NCI-H774 (cell line): ENCODE results near the gene LMCD1.

ENCODE experiments used
- DNase-seq: peaks from one replicate; lab custom pipeline; 2025; lab: John Stamatoyannopoulos, UW

Gene LMCD1

DNA sequence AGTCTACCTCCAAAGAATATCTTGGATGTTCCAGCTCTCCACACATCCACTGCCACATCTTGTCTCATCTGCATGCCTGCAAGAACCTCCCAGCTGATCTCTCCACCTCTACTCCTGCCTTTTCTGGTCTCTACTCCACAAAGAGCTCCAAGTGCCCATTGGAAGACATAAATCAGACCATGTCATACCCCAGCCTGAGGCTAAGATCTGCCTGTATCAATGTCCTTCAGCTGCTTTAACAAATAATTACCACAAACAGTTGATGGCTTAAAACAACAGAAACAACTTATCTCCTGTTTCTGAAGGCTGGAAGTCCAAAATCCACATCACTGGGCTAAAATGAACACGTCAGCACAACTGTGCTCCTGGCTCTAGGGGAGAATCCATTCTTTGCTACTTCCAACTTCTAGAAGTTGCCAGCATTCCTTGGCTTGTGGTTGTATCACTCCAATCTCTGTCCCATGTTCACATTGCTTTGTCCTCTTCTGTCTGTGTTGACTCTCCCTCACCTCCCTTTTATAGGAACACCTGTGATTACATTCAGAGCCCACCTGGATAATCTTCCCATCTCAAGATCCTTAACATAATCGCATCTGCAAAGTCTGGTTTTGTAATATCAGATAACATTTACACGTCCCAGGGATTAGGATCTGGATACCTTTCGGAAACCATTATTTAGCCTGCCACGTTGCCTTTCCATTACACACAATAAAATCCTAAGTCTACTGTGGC is 17.0 kb upstream of the LMCD1 start:
- DNase-seq, result no peak

DNA sequence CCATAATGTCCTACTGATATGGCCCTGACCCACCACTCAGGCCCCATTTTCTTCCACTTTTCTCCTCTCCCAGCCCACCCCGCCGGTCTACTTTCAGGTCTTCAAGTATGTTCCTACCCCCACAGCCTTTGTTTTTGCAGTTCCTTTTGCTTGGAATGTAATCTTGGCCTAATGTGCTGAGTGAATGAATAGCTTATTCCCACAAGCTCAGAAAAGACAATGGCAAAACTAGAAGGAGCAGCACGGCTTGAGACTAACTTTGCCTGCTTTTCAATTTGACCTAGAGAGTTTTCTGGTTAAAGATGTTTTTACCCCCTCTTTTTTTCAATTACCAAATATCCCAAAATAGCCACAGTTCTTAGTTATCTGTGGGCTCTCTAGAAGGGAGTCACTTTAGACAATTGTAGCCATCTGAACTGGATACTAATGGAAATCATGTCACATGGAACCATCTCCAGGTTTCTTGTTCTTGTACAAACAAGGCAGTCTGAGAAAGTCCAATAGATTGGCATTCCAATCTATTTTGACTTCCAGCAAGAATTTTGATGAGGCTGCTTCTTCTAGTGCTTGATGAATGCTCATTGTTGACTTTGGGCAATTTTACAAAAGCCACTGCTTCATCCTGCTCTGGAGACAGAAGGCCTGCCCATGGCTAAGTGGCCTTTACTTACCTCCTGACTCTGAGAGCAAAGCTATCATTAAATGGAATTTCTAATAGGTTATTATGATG is 16.3 kb upstream of the LMCD1 start:
- no peak for DNase-seq

DNA sequence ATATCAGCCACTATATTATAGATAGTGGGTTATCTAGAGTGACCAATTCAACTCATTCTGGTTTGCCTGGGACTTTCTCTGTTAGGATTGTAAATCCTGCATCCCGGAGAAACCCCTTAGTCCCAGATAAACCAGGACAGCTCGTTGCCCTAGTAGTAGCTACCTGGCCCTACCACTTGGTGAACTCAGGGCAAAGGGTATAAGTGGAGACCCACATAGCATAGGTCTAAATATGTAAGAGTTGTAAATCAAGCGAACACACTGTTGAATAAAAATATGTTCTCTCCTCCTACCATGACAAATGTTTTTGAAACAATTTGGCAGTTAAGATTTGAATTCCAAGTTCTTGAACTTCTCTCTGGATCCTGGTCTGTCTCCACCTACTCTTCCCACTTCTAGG is 15.7 kb upstream of the LMCD1 start:
- no peak for DNase-seq

DNA sequence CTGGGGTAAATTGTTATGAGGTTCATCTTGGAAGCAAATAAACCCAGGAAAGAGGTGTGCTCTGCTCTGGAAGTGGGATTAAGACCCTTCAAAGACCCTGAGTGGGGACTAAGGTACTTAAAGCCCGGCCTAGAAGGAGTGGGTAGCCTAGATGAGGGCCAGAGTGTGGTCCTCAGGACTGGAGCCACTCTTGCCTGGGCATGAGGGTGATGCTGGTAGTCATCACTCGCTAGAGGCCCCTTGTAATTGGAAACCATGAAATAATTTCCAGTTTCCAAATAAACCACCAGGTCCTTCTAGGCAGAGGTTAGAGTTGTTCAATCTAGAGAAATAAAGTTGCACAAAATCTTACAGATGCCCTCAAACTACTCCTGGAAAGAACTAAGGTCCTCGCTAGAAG is 15.2 kb upstream of the LMCD1 start:
- DNase-seq, result no peak

DNA sequence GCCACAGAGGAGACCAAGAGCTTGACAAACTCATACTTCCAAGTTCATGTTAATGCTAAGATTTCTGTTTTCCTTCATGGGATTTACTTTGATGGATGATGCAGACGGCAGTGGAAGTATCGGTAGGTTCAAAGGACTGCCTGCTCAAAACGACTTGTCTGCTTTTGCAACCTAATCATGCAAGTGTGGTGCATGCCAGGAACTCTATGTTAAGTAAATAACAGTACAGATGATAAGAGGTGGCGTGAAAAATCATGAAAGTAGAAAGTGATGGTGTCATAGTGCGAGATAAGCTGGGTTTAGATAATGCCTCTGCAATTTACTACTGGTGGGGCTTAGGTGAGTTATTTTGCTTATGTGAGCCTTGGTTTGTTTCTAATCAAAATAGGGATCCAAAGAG is 14.7 kb upstream of the LMCD1 start:
- no peak for DNase-seq

DNA sequence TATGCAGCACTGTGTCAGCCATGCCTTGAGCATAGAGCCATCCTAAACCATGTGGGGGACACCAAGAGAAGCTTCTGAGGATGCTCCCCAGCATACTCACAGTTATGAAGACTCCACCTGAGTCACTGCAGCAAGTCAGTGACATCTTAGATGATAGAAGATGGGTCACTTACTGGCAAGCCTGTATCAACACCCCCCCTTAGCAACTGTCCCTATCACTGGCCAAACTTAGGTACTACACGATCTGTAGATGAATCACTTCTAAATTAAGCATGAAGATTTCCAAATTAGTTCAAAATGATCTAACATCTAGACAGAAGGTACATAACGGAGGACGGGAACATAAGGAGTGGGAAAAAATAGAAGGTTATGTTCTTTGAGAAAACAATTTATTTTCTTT is 13.2 kb upstream of the LMCD1 start:
- no peak for DNase-seq

DNA sequence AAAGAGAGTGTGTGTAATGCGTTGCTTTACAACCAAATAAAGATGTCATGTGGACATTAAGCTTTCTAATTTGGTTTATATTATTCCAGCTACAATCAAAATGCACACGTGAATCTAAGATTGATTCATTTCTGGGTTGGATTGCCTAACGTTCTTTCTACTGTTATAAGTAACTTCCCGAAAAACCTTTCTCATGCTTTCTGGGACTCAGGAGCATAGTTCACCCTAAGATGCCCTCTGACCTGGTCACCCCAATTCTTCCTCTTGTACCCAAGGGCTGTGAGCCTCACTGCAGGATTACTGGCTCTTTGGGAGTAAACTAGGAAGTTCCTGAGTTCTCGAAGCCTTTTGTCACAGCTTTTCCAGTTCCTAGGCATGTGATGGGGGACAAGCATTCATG is 12.7 kb upstream of the LMCD1 start:
- no peak for DNase-seq

DNA sequence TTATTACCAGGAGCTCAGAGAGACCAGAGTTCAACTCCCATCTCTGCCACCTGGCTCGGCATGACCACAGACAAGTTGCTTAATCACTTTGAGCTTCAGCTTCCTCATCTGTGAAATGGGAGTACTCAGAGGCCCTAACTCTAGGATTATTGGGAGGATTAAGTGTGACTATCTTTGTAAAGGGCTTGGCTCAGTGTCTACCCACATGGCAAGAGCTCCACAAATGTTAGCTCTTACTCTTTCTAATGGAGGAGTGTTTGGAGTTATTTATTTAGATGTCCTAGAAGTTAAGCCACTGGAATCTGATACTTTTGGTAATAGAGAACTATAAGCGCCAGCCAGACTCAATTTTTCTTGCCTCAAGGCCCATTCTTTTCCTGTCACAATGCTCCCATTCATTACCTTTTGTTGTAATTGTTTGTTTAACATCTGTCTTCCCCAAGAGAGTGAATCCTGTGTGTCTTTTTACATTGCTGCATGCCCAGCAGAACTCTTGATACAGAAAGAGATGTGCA is 12.3 kb upstream of the LMCD1 start:
- DNase-seq, result no peak

DNA sequence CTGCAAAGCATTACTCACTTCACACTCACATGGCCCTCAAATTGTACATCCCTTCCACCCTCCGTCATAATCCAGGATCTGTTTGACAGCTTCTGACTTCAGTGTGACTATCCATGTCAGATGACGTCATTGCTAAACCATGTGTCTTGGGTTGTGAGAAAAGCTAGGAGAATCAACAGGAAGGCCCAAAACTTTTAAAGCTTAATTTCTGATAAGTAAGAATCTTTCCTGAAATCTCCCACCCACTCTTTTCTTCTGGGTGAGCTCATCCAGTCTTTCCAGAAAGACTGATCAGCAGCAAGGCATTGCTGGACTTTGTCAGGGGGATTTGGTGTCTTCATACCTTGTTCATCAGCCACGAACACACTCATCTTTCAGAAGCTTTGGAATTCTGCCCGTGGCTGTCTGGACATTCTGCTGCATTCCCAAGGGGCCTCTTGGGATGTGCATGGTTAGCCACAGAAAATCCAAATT is 11.5 kb upstream of the LMCD1 start:
- no peak for DNase-seq

DNA sequence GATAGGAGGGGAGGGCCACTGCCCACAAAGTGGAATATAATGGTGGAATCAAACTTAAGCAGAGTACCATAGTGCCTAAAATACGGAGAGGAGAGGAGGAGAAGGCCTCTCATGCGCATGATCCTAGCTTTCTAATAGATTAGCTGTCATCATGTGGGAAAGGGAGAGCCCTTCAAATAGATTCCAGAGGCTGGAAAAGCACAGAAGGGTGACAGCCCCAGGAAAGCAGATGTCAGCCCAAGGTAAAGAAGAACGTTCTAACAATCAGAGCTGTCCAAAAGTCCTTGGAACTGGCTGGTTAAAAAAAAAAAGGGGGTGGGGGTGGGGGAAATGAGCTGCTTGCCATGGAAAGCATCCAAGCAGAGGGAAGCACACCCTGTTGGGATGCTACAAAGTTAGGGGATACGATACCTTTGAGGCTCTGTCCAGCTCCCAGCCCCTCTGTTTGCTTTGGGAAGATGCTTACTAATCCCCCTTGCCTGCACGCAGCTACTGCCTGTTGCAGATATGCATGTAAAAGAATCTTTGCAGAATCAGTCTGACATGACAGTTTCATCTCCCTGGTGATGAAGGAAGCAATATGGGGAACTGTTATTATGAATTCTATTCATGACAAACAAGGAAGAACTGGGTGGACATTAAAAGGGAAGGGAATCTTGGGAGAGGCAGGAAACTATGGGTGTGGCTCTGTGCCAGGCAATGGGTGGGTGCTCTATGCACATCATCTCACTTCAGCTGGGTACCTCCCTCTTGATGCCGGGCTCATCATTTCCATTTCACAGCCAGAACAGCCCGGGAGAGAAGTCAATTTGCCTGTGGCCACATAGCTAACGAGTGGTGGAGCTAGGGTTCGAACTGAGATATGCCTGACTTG is 10.1 kb upstream of the LMCD1 start:
- no peak for DNase-seq

DNA sequence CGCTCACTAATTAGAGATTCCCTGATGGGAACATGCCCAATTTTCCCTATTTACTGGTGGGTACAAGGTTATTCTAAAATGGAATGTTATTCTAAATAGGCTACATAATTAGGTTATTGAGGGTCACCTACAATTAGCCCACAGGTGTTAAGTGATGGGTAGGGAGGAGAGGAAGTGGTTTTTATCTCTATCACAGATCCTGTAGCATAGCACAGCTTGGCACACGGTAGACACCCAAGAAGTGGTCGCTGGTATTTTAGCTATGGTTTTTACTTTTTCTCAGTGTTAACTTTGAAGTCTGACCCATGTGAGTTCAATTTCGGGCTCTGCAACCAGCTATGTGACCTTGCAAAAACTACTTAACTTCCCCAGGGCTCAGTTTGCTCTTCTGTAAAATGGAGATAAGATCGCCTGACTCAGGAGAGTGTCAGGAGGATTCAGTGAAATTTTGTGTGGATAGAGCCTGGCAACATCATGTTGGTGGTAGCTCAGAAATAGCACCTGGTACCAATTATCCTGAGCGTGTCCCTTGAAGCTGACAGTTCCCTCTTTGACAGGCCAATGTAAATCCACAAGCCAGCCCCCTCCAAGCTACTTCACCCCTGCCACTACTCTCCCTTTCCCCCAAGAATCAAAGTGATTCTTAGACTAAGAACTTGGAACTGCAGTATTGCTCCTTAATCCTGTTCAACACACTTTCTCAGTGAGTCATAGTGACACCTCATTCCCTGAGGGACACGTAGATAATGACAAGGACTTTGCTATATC is 8.7 kb upstream of the LMCD1 start:
- no peak for DNase-seq

DNA sequence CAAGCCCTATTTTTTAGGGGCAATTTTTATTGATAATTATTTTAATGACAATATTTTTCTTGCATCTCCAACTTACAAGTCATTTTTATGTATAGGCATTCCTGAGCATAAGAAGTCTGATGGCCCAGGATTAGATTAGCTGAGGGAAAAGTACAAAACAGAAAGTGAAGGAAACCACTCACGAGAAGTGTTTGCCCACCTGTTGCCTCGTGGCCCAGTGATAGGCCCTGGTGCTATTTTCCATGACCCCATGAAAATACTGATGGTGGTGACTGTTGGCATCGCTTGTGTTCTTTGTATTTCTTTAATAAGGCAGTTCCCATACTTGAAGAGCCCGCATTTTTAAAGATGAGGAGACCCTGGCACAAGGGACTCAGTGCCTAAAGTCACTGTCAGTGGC is 7.9 kb upstream of the LMCD1 start:
- no peak for DNase-seq

DNA sequence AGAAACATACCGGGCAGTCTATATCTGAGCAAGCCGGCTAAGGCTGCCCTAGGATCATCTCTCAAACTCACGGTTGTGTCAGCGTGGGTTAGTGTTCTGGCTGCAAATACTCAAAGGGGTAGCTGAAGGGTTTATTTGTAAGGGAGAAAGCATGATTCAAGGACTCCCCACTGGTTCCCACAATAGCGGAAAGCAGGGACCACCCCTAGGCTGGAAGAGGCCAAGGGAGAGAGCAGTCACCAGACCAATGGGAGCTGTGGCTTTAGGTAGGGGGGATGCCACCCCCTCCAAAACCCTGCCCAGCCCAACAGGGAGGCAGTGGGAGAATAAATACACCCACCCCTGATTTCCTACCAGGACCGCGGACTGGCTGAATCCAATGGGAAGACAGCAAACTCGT is 7.3 kb upstream of the LMCD1 start:
- no peak for DNase-seq

DNA sequence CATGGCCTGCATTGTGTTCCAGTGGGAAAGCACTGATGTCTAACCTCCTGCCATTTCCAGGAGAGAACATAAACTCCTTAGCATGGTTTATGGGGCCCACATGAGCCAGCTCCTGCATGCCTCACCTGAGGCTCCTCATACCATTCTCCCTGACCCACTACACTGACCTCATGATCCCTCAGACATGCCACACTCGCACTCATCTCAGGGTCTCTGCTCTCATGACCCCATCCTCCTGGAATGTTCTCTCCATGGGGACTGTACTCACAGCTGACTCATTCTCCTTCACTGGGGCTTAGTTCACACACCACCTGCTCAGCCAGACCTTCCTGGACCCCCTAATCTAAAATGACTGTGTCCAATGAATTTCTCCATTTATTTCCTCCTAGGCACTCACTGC is 4.0 kb upstream of the LMCD1 start:
- DNase-seq, result no peak

DNA sequence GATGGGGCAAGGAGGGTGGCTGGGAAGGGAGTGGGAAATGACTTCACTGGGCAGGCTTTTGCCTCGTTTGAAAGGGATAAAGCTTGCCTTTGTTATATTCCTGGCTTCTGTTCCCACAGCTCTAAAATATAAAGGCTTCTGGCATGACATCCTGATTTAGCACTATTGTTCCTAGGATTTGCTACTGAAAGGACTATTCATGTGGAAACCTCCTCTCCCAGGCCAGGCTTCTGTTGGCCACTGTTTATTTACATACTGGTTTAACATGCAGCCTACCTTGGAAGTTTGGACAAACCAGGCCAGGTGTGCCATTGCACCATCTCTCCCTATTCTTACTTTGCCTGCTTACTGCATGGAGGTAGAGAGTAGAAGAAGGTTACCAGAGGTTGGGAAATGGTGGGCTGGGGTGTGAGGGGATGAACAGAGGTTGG is 2.4 kb upstream of the LMCD1 start:
- DNase-seq, result peak; percentile 54

DNA sequence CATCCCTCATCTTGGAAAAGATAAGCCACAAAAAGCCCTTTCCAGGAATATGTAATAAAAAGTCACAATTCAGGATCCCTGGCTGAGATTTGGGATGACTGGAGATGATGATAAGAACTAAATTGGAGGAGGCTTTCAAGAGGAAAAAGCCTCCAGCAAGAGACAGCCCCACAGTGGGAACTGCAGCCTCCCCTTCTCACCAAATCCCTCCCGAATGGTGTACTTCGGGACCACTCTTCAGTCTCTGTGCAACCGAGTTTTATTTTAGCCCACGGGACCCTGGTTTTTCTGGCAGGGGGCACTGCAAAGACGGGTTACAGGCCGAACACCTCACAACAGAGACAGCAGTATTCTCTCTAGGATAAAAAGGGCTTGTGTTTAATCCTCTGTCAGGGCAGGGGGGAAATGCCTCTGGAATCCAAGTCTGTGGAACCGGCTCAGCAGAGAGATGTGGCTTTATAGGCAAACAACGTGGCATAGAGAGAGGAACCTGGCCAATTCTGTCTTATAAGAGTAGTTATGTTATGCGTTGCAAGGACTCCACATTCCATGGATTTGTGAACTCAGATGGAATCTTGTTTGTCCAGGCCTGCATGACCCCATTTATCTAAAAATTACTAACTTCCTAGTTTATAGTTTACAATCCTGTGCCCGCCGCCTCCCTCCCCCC is 1.2 kb upstream of the LMCD1 start:
- no peak for DNase-seq

DNA sequence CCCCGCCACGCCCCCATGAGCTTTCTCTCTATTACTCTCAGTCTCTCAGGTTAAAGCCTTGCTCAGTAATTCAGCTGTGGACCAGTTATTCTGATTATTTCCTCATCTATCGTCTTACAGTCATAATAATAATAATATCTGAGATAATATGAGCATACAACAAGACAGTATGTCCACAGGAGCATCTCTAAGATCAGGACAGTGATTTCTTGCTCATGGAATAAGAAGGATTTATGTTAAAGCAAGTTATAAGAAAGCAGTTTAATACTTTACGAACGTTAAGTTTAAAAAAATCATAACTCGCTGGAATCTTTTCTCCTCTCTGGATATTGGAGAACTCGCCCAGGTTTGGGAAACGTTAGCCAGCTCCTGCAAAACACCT is 643 bp upstream of the LMCD1 start:
- DNase-seq, result no peak

DNA sequence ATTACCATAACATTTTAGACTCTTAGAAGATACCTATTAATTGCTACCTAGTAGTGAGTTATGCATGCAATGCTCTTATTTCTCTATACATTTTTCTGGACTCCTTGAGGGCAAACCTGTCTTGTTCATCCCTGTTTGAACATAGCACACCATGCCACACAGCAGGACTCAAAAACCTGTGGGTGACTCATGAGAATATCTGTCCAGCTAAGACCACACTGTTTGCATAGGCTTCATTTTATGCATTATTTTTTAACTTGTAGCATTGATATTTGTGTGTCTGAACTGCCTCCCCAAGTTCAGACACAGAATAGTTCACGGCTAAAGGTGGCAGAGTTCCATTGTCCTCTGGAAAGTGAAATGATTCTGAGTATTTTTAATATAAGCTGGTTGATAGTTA is 1.8 kb downstream of the LMCD1 start:
- no peak for DNase-seq

DNA sequence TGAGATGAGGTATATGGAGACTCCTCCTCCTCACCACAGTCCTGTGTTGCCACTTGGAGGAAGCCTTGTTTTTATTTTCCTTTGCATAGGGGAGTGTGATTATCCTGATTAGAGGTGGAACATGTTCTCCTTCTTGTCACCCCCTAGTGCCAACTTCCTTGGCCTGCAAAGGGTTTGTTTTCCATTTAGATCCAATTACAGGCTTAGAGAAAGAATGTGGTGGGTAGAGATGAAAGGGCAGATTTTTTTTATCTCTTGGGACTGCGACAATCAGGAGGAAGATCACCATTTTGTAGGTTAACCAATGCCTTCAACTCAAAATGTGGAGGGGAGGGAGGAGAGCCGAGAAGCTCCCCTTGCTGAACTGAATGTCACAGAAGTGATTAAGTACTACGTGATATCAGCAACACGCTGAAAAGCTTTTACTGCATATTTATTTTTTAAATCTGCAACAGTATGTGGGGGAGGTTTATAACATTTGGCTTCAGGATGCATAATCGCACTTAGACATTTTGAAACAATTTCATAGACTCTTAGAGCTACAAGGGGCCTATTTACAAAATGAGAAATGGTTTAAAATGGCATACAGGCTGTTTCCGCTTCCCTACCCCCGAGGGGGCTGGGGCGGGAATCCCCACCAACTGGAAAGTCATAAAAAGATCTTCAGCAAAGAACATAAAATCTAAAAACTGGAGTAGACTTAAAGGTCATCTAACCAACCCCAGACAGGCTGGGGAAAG is 2.4 kb downstream of the LMCD1 start:
- DNase-seq, result no peak

DNA sequence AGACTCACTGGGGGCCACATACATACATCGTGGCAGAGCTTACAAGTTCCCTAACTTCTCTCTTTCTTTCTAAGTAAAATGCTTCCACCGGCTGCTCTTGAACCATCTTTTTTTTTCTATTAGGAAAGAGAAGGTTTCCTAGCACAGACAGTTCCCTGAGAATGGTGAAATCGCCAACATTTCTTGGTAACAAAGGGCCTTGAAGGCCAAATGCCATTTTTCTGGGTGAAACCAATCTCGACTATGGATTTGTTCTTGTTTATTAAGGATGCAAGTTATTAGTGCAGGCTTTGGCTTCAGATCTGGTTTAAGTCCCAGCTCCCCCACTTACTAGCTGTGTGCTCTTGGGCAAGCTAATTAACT is 3.0 kb downstream of the LMCD1 start:
- DNase-seq, result no peak

DNA sequence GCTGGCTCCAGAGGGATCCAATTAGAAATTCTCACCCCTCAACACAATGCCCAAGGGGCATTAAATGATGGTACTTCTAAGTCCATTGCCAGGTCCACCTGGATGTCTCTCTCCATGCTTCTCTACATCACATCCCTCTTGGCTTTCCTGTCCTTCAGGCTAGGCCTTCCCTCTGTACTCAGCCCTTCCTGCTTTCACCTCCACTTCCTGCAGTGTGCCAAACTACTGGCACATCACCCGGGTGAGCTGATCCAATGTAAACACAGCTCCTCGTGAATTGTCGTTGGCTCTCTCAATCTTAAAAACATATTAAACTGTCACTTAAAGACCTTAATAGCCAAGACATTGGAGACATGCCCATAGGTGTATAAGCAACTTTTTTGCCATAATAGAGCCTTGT is 4.0 kb downstream of the LMCD1 start:
- no peak for DNase-seq
